Vagina (tissue), 2 donors: ENCODE data around the gene CYCS. TPM values are rescaled to one million over a fixed set of nuclear protein-coding genes. Genes with fewer than 3 reads are reported as not detected.

ENCODE experiments used
- DNase-seq, 2 donors: peaks; one replicate each; pipeline ENCODE4 v3.0.0-alpha.2; 2017; ENCODE audit errors: extremely low spot score in 2 of 2
- H3K27ac ChIP-seq: fragments of 200-600 bp; sonication (generic); one replicate; pipeline ENCODE4 v1.5.1; 2019
- H3K27me3 ChIP-seq: fragments of 200-600 bp; sonication (generic); one replicate; pipeline ENCODE4 v1.5.1; 2019
- H3K36me3 ChIP-seq, 2 donors: fragments of 200-600 bp; sonication (generic); one replicate each; pipeline ENCODE4 v1.5.1; 2017 to 2019
- H3K4me1 ChIP-seq: fragments of 200-600 bp; sonication (generic); one replicate; pipeline ENCODE4 v1.5.1; 2019
- H3K4me3 ChIP-seq, 2 donors: fragments of 200-600 bp; sonication (generic); 1 replicate in 1 of 2; 2 replicates in 1 of 2; pipeline ENCODE4 v1.5.1; 2016 to 2019
- H3K9me3 ChIP-seq: fragments of 200-600 bp; sonication (generic); one replicate; pipeline ENCODE4 v1.5.1; 2019
- CTCF ChIP-seq, 3 experiments: fragments of 450-650 bp in 2 of 3; fragments of 200-600 bp in 1 of 3; sonication (generic) in 1 of 3; IDR thresholded peaks; one replicate each; pipeline ENCODE4 v1.5.1; 2017 to 2019; ENCODE audit warnings: antibody characterized with exemption in 3 of 3, mild to moderate bottlenecking in 2 of 3, moderate library complexity in 2 of 3
- POLR2A ChIP-seq, 2 donors: fragments of 450-650 bp; IDR thresholded peaks; one replicate each; pipeline ENCODE4 v1.6.1; 2017; ENCODE audit warnings: antibody characterized with exemption in 2 of 2, mild to moderate bottlenecking in 2 of 2, moderate library complexity in 2 of 2
- POLR2AphosphoS5 ChIP-seq, 2 donors: sonication (generic); formaldehyde crosslinking; IDR thresholded peaks; one replicate each; pipeline ENCODE4 v1.9.0; 2017; ENCODE audit warnings: antibody characterized with exemption in 2 of 2, mild to moderate bottlenecking in 2 of 2, low read depth in 1 of 2; ENCODE audit not compliant: insufficient read depth in 1 of 2
- intact Hi-C: fragments of 100-400 bp; cut with DNase I; formaldehyde crosslinking; loops from one replicate; pipeline ENCODE4 v1.15.1; 2023
- total RNA-seq: library from RNA; depleted of rRNA; stranded (reverse); fragments of >200 nt; gene quantifications from one replicate; pipeline ENCODE4 v1.2.3, GENCODE V29; 2016

CYCS gene
- total RNA-seq, 1 donor from 2014 or later = 21.6 TPM

GRCh38 chr7:25109276-25109675 is 15.8 kb downstream of the CYCS start:
- Histone ChIP-seq H3K4me1 (no peaks in the 10 kb centered on the region), H3K4me3 (no peak overlapping the region), H3K27me3 (no peaks in the 10 kb centered on the region), H3K27ac (no peak overlapping the region), H3K9me3 (no peaks in the 10 kb centered on the region), H3K36me3 (no peaks in the 10 kb centered on the region)
- TF ChIP-seq POLR2AphosphoS5 (IDR thresholded peaks at IDR 0.05; ENCODE audit: insufficient read depth in 1 of 2, low read depth in 1 of 2) (no peak), POLR2A (IDR thresholded peaks at IDR 0.05) (no peak)
- intact Hi-C loops = no loop called here
- DNase-seq = no peak

- H3K36me3 ChIP-seq = no peaks in the 10 kb centered on the region
- TF ChIP-seq POLR2AphosphoS5 (IDR thresholded peaks at IDR 0.05; ENCODE audit: insufficient read depth in 1 of 2, low read depth in 1 of 2) (no peak), POLR2A (IDR thresholded peaks at IDR 0.05) (no peak), CTCF (IDR thresholded peaks at IDR 0.05) (no peak)
- no peak for DNase-seq
- intact Hi-C loops = no loop called here
- H3K27ac ChIP-seq = no peak overlapping the region
- no peaks in the 10 kb centered on the region for H3K27me3 ChIP-seq
- no peaks in the 10 kb centered on the region for H3K4me1 ChIP-seq
- H3K4me3 ChIP-seq = no peak overlapping the region
- H3K9me3 ChIP-seq = no peaks in the 10 kb centered on the region
Observed at GRCh38 chr7:25105911-25106310, 19.1 kb downstream of the CYCS start.

GRCh38 chr7:25103773-25104172 is 21.3 kb downstream of the CYCS start:
- no peaks in the 10 kb centered on the region for H3K9me3 ChIP-seq
- H3K4me3 ChIP-seq = no peak overlapping the region
- no peaks in the 10 kb centered on the region for H3K27me3 ChIP-seq
- H3K4me1 ChIP-seq = no peaks in the 10 kb centered on the region
- TF ChIP-seq POLR2AphosphoS5 (IDR thresholded peaks at IDR 0.05; ENCODE audit: insufficient read depth in 1 of 2, low read depth in 1 of 2) = no peak
- TF ChIP-seq POLR2A (IDR thresholded peaks at IDR 0.05) = no peak
- no peak for TF ChIP-seq CTCF (IDR thresholded peaks at IDR 0.05)
- DNase-seq = no peak
- H3K27ac ChIP-seq = no peak overlapping the region
- no peaks in the 10 kb centered on the region for H3K36me3 ChIP-seq
- intact Hi-C loops = no loop called here

GRCh38 chr7:25101817-25102216 is 23.2 kb downstream of the CYCS start:
- no peak overlapping the region for H3K4me3 ChIP-seq
- intact Hi-C loops = no loop called here
- H3K36me3 ChIP-seq = no peaks in the 10 kb centered on the region
- TF ChIP-seq POLR2A (IDR thresholded peaks at IDR 0.05) = no peak
- no peak for TF ChIP-seq CTCF (IDR thresholded peaks at IDR 0.05)
- no peak for TF ChIP-seq POLR2AphosphoS5 (IDR thresholded peaks at IDR 0.05; ENCODE audit: insufficient read depth in 1 of 2, low read depth in 1 of 2)
- no peaks in the 10 kb centered on the region for H3K27me3 ChIP-seq
- DNase-seq = no peak
- no peaks in the 10 kb centered on the region for H3K4me1 ChIP-seq
- no peaks in the 10 kb centered on the region for H3K9me3 ChIP-seq
- no peak overlapping the region for H3K27ac ChIP-seq

- Histone ChIP-seq H3K9me3 (no peaks in the 10 kb centered on the region), H3K27me3 (no peaks in the 10 kb centered on the region), H3K4me1 (no peaks in the 10 kb centered on the region), H3K36me3 (no peaks in the 10 kb centered on the region), H3K27ac (no peak overlapping the region), H3K4me3 (no peak overlapping the region)
- TF ChIP-seq CTCF (IDR thresholded peaks at IDR 0.05) (peak; percentile 37 to 85 (median 71)), POLR2A (IDR thresholded peaks at IDR 0.05) (no peak), POLR2AphosphoS5 (IDR thresholded peaks at IDR 0.05; ENCODE audit: insufficient read depth in 1 of 2, low read depth in 1 of 2) (no peak)
- intact Hi-C loops = no loop called here
- DNase-seq = no peak
Observed at GRCh38 chr7:25098096-25099046, 26.7 kb downstream of the CYCS start.
